ENCODE data around the gene NLRP13.

GRCh38 chr19:55980415-55980814 is 48.3 kb upstream of the NLRP13 start:
- TF ChIP-seq POLR2A (IDR thresholded peaks at IDR 0.05), result no peak
- TF ChIP-seq CTCF (IDR thresholded peaks at IDR 0.05), result no peak
- no peak for TF ChIP-seq POLR2AphosphoS5 (IDR thresholded peaks at IDR 0.05; ENCODE audit: insufficient read depth in 1 of 2, low read depth in 1 of 2)

All from vagina (tissue), 2 donors.